IPS-20b (cell line): ENCODE measurements around the gene PSTPIP2.
A peak's percentile ranks its signal among the peaks of the same experiment; 100 is the strongest.

ENCODE experiments used
- H3K27ac ChIP-seq: one replicate; pipeline ENCODE4 v1.5.1; 2013; ENCODE audit warnings: low read length
- H3K27me3 ChIP-seq: 2 replicates; pipeline ENCODE4 v1.6.1; 2013; ENCODE audit warnings: mild to moderate bottlenecking, low read length, inconsistent platforms; ENCODE audit not compliant: insufficient read depth
- H3K36me3 ChIP-seq: 2 replicates; pipeline ENCODE4 v1.6.1; 2013; ENCODE audit warnings: low read depth, mild to moderate bottlenecking, inconsistent platforms, low read length, moderate library complexity; ENCODE audit not compliant: insufficient read depth
- H3K4me1 ChIP-seq: 2 replicates; pipeline ENCODE4 v1.6.1; 2013; ENCODE audit warnings: mild to moderate bottlenecking, control low read depth, inconsistent platforms, low read length, moderate library complexity; ENCODE audit not compliant: insufficient read depth
- H3K4me3 ChIP-seq: 2 replicates; pipeline ENCODE4 v1.5.1; 2013; ENCODE audit warnings: mild to moderate bottlenecking, low read length, inconsistent platforms
- H3K9ac ChIP-seq: 2 replicates; pipeline ENCODE4 v1.6.1; 2013; ENCODE audit warnings: low read depth, mild to moderate bottlenecking, inconsistent platforms, low read length, moderate library complexity
- H3K9me3 ChIP-seq: 2 replicates; pipeline ENCODE4 v1.6.1; 2013; ENCODE audit warnings: mild to moderate bottlenecking, low read depth, low read length, inconsistent platforms; ENCODE audit not compliant: insufficient read depth

PSTPIP2 gene

DNA sequence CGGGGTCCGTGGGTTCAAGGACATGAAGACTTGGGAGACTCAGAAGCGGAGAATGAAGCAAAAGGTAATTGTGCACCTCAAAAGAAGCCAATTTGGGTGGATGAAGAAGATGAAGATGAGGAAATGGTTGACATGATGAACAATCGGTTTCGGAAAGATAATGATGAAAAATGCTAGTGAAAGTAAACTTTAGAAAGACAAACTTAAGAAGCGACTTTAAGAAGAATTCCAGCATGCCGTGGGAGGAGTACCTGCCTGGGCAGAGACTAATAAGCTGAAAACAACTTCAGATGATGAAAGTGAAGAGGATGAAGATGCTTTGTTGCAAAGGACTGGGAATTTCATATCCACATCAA lies 43.5 kb downstream of the PSTPIP2 start:
- Histone ChIP-seq H3K9me3 (peaks cover 3% of the 10 kb centered on the region; the same call in 1 of the 2 replicates), H3K27ac (no peak overlapping the region), H3K4me3 (peak overlapping the region; percentile 52; the same call in 1 of the 2 replicates), H3K36me3 (no peaks in the 10 kb centered on the region), H3K4me1 (no peaks in the 10 kb centered on the region), H3K9ac (peak overlapping the region; percentile 14; the same call in 1 of the 2 replicates), H3K27me3 (peaks cover 38% of the 10 kb centered on the region)

DNA sequence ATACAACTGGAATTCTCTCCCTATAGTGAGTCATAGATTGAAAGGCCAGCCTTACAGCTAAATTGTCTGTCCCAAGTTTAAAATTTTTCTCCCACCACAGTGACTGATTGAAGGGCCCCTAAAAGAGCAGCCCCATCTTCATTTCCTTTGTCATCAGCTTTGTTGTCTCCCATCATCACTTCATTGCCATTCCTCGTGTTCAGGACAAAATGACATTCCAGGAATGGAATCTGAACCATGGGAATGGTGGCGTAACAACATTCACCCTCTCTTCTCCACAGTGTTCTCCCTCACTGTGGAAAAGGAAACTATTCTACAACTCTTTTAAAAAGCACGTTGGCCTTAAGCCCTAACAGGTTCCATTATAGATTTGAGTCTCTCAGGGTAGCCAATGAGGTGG lies 52.1 kb downstream of the PSTPIP2 start:
- no peaks in the 10 kb centered on the region for H3K36me3 ChIP-seq
- no peaks in the 10 kb centered on the region for H3K27me3 ChIP-seq
- no peaks in the 10 kb centered on the region for H3K4me1 ChIP-seq
- no peak overlapping the region for H3K4me3 ChIP-seq
- no peaks in the 10 kb centered on the region for H3K9me3 ChIP-seq
- H3K27ac ChIP-seq: no peak overlapping the region
- H3K9ac ChIP-seq: no peak overlapping the region

DNA sequence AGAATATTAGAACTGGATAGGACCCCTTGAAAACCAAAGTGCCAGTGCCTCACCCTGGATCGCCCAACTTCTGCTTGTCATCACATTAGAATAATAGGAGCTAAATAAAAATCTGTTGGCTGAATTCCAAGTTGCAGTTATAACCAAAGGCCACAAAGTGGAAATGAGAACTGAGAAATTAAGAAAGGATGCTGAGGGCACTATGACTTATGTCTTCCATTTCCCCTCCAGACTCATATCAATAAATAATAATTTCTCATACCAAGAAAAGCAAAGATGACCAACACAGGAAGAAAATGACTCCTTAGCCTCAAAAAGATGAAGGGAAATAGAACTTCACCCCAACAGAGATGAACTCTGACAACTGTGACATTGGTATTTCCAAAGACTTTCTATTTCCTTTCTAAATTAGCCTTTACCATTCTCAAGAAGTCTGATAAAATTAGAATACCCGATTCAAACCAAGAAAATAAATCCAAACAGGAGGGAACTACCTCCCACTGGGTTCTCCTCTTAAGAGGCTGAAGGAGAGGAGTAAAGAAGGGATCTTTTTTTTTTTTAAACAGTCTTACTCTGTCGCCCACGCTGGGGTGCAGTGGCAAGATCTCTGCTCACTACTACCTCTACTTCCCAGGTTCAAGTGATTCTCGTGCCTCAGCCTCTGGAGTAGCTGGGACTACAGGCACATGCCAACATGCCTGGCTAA lies 58.4 kb downstream of the PSTPIP2 start:
- Histone ChIP-seq H3K27me3 (no peaks in the 10 kb centered on the region), H3K4me1 (no peaks in the 10 kb centered on the region), H3K27ac (no peak overlapping the region), H3K36me3 (no peaks in the 10 kb centered on the region), H3K9ac (no peak overlapping the region), H3K9me3 (no peaks in the 10 kb centered on the region), H3K4me3 (no peak overlapping the region)

- no peaks in the 10 kb centered on the region for H3K4me1 ChIP-seq
- no peaks in the 10 kb centered on the region for H3K27me3 ChIP-seq
- H3K36me3 ChIP-seq: no peaks in the 10 kb centered on the region
- no peak overlapping the region for H3K9ac ChIP-seq
- no peak overlapping the region for H3K27ac ChIP-seq
- no peak overlapping the region for H3K4me3 ChIP-seq
- no peaks in the 10 kb centered on the region for H3K9me3 ChIP-seq
Measured at GRCh38 chr18:46010676-46011075, 61.4 kb downstream of the PSTPIP2 start.

DNA sequence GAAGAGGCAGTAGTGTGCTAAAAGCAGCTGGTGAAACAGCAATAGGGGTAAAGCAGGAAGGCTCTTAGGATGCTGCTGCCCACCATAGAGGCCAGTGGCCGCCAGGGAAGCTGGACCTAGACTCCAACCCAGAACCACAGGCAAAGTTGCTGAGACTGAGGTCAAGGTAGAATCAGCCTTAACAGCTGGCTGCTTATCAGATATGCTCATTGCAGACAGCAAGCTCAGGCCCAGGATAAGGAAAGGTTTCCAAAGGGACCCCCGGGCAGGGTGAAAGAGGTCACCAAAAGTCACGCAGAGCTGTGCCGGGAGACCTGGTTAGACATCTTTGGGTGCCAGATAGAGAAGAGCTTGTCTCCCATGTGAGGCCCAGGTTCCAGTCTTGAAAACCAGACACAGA lies 62.0 kb downstream of the PSTPIP2 start:
- H3K27me3 ChIP-seq: no peaks in the 10 kb centered on the region
- H3K9ac ChIP-seq: no peak overlapping the region
- no peak overlapping the region for H3K27ac ChIP-seq
- no peak overlapping the region for H3K4me3 ChIP-seq
- no peaks in the 10 kb centered on the region for H3K9me3 ChIP-seq
- no peaks in the 10 kb centered on the region for H3K4me1 ChIP-seq
- H3K36me3 ChIP-seq: no peaks in the 10 kb centered on the region

GRCh38 chr18:46009125-46009840 lies 62.8 kb downstream of the PSTPIP2 start:
- no peaks in the 10 kb centered on the region for H3K36me3 ChIP-seq
- H3K9me3 ChIP-seq: no peaks in the 10 kb centered on the region
- no peak overlapping the region for H3K9ac ChIP-seq
- no peak overlapping the region for H3K4me3 ChIP-seq
- H3K27ac ChIP-seq: no peak overlapping the region
- no peaks in the 10 kb centered on the region for H3K27me3 ChIP-seq
- no peaks in the 10 kb centered on the region for H3K4me1 ChIP-seq

DNA sequence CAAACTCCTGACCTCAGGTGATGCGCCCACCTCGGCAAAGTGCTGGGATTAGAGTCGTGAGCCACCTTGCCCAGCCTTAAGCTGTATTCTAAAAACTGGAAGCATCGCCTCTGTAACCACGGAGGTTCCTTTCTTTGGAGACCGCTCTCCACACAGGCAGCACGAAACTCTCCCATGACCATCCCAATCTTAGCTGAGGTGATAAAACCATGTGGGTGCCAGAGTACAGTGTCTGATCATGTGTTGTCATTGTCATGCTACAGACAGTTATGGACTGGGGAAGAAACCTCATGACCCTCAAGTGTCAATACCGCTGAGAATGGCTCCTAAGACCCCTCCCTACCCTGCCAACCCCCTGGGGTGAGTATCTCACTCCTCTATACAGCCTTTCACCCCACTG lies 63.5 kb downstream of the PSTPIP2 start:
- H3K36me3 ChIP-seq: no peaks in the 10 kb centered on the region
- H3K9ac ChIP-seq: no peak overlapping the region
- no peak overlapping the region for H3K4me3 ChIP-seq
- no peak overlapping the region for H3K27ac ChIP-seq
- H3K27me3 ChIP-seq: no peaks in the 10 kb centered on the region
- no peaks in the 10 kb centered on the region for H3K9me3 ChIP-seq
- no peaks in the 10 kb centered on the region for H3K4me1 ChIP-seq

GRCh38 chr18:46007165-46007564 lies 64.9 kb downstream of the PSTPIP2 start:
- no peak overlapping the region for H3K4me3 ChIP-seq
- H3K27ac ChIP-seq: no peak overlapping the region
- H3K36me3 ChIP-seq: no peaks in the 10 kb centered on the region
- H3K9ac ChIP-seq: no peak overlapping the region
- H3K9me3 ChIP-seq: peaks cover 9% of the 10 kb centered on the region
- no peaks in the 10 kb centered on the region for H3K4me1 ChIP-seq
- H3K27me3 ChIP-seq: no peaks in the 10 kb centered on the region

DNA sequence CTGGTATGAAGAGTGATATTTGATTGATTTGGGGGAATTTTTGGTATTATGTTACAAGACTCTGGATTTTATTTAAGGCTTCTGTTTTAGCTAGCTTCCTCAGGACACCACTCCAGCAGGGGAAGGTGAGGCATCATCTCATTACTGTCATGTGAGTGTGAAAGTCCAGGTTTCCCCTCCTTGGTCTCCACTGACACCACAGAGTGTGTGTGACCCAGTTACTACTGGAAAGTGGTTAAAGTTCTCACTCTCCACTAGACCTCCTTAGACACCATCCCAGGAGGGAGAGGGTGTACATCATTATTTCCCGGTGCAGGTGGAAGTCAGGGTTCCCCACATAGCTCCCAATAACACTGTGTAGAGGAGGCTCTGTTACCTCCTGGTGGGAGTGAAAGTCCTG lies 69.1 kb downstream of the PSTPIP2 start:
- no peaks in the 10 kb centered on the region for H3K27me3 ChIP-seq
- 0 out of 2 replicates have a peak, but pooled peaks cover 6% of the 10 kb centered on the region for H3K4me1 ChIP-seq
- H3K4me3 ChIP-seq: no peak overlapping the region
- no peak overlapping the region for H3K27ac ChIP-seq
- no peaks in the 10 kb centered on the region for H3K36me3 ChIP-seq
- no peak overlapping the region for H3K9ac ChIP-seq
- H3K9me3 ChIP-seq: peaks cover 11% of the 10 kb centered on the region

GRCh38 chr18:46001892-46002291 lies 70.2 kb downstream of the PSTPIP2 start:
- Histone ChIP-seq H3K9ac (no peak overlapping the region), H3K9me3 (peaks cover 11% of the 10 kb centered on the region), H3K4me3 (no peak overlapping the region), H3K4me1 (0 out of 2 replicates have a peak, but pooled peaks cover 6% of the 10 kb centered on the region), H3K27me3 (no peaks in the 10 kb centered on the region), H3K36me3 (no peaks in the 10 kb centered on the region), H3K27ac (no peak overlapping the region)

DNA sequence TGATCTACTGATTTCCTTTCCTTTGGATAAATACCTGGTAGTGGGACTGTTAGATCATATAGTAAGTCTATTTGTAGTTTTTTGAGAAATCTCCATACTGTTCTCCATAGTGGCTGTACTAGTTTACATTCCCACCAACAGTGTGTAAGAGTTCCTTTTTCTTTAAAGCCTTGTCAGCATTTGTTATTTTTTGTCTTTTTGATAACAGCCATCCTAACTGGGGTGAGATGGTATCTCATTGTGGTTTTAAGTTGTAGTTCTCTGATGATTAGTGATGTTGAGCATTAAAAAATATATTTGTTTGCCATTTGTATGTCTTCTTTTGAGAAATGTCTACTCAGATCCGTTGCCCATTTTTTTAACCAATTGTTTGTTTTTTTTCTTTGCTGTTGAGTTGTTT lies 71.0 kb downstream of the PSTPIP2 start:
- Histone ChIP-seq H3K9ac (no peak overlapping the region), H3K4me1 (0 out of 2 replicates have a peak, but pooled peaks cover 6% of the 10 kb centered on the region), H3K4me3 (no peak overlapping the region), H3K36me3 (no peaks in the 10 kb centered on the region), H3K9me3 (peaks cover 11% of the 10 kb centered on the region), H3K27ac (no peak overlapping the region), H3K27me3 (no peaks in the 10 kb centered on the region)

DNA sequence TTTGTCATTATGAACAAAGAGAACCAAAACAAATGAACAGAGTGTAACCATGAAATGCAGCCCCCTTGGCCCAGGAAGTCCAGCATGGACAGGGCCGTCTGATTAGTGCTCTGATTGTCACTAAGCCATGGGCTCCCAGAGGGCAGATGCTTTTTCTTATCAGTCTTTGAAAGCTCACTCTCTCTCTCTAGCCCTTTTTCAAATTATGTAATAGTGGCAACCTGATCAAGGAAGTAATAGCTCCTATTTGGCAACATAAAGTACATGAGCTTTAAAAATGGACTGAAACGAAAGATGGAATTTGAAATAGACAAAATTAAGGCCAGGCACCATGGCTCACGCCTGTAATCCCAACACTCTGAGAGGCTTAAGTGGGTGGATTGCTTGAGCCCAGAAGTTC lies 72.5 kb downstream of the PSTPIP2 start:
- no peak overlapping the region for H3K4me3 ChIP-seq
- H3K36me3 ChIP-seq: no peaks in the 10 kb centered on the region
- no peaks in the 10 kb centered on the region for H3K27me3 ChIP-seq
- no peak overlapping the region for H3K27ac ChIP-seq
- H3K4me1 ChIP-seq: 0 out of 2 replicates have a peak, but pooled peaks cover 6% of the 10 kb centered on the region
- no peak overlapping the region for H3K9ac ChIP-seq
- peaks cover 11% of the 10 kb centered on the region for H3K9me3 ChIP-seq
